CD4-positive, alpha-beta T cell (primary cell): ENCODE results near the gene GHITM. TPM values are rescaled to one million over a fixed set of nuclear protein-coding genes. Genes with fewer than 3 reads are reported as not detected.

Source experiments
- ATAC-seq: fragments of 200-7000 bp; cut with Tn5 transposase; one replicate; pipeline ENCODE4 v1.10.0; 2022; ENCODE audit warnings: mild to moderate bottlenecking; ENCODE audit not compliant: poor library complexity
- CTCF ChIA-PET: fragments of 350-600 bp; sonication (Branson Sonifier 250); formaldehyde crosslinking; loops from one replicate; lab custom pipeline; 2021; ENCODE audit warnings: antibody characterized with exemption, inconsistent platforms; lab: Charles Lee
- POLR2A ChIA-PET: fragments of 350-600 bp; sonication (Branson Sonifier 250); formaldehyde crosslinking; loops from one replicate; lab custom pipeline; 2021; ENCODE audit warnings: antibody characterized with exemption, inconsistent platforms; lab: Charles Lee
- DNase-seq, 14 experiments: peaks; one replicate each; pipeline ENCODE4 v3.0.0-alpha.2; 2013 to 2020; ENCODE audit warnings: mixed read lengths in 2 of 14
- H3K27ac ChIP-seq, 2 donors: one replicate each; pipeline versions ENCODE4 v1.5.1 to v1.7.0; 2013; ENCODE audit warnings: low read length in 2 of 2, low read depth in 1 of 2, mild to moderate bottlenecking in 1 of 2
- H3K27me3 ChIP-seq, 2 experiments: 1 replicate in 1 of 2; 2 replicates in 1 of 2; pipeline versions ENCODE4 v1.6.1 to v1.7.0; 2013; ENCODE audit warnings: low read length in 2 of 2, control low read depth in 1 of 2, mild to moderate bottlenecking in 1 of 2, moderate library complexity in 1 of 2; ENCODE audit not compliant: insufficient read depth in 2 of 2, control insufficient read depth in 1 of 2
- H3K36me3 ChIP-seq: one replicate; pipeline ENCODE4 v1.6.1; 2013; ENCODE audit warnings: low read length, control low read depth; ENCODE audit not compliant: insufficient read depth
- H3K4me1 ChIP-seq: one replicate; pipeline ENCODE4 v1.6.1; 2013; ENCODE audit warnings: low read length, control low read depth; ENCODE audit not compliant: insufficient read depth
- H3K4me3 ChIP-seq: one replicate; pipeline ENCODE4 v1.5.1; 2013; ENCODE audit warnings: mild to moderate bottlenecking, low read length, moderate library complexity
- H3K9me3 ChIP-seq, 2 experiments: 1 replicate in 1 of 2; 2 replicates in 1 of 2; pipeline versions ENCODE4 v1.6.1 to v1.7.0; 2013; ENCODE audit warnings: low read length in 2 of 2, mild to moderate bottlenecking in 2 of 2, control low read depth in 1 of 2, moderate library complexity in 1 of 2; ENCODE audit not compliant: control insufficient read depth in 1 of 2, insufficient read depth in 1 of 2
- H3K27ac Mint-ChIP-seq: one replicate; pipeline ENCODE4 v1.8.0; 2020; ENCODE audit warnings: mixed read lengths
- H3K27me3 Mint-ChIP-seq: one replicate; pipeline ENCODE4 v1.8.0; 2021; ENCODE audit warnings: mixed read lengths
- H3K36me3 Mint-ChIP-seq: one replicate; pipeline ENCODE4 v1.8.0; 2021; ENCODE audit warnings: low read depth, mixed read lengths
- H3K4me1 Mint-ChIP-seq: one replicate; pipeline ENCODE4 v1.8.0; 2021; ENCODE audit warnings: low read depth, mixed read lengths
- H3K4me3 Mint-ChIP-seq: one replicate; pipeline ENCODE4 v1.8.0; 2020; ENCODE audit warnings: mild to moderate bottlenecking, mixed read lengths
- H3K9me3 Mint-ChIP-seq: one replicate; pipeline ENCODE4 v1.8.0; 2020; ENCODE audit warnings: mixed read lengths
- CTCF ChIP-seq: fragments of 200-600 bp; IDR thresholded peaks from one replicate; pipeline ENCODE4 v1.8.0; 2022; ENCODE audit warnings: antibody characterized with exemption, mild to moderate bottlenecking
- intact Hi-C, 2 experiments: fragments of 100-400 bp; cut with DNase I in 1 of 2; cut with micrococcal nuclease in 1 of 2; formaldehyde crosslinking; loops; one replicate each; pipeline versions ENCODE4 v1.15.1 to v1.9.0; 2023 to 2025; cut with DNase I, micrococcal nuclease
- total RNA-seq, 174 experiments: library from RNA in 2 of 174; stranded (reverse) in 2 of 174; gene quantifications; one replicate each; pipeline ENCODE4 v1.2.3 and lab custom pipeline; 2021 to 2026

The GHITM gene
- total RNA-seq, 2 experiments from 2014 or later: 64.7 to 67.9 TPM

GRCh38 chr10:84201244-84201606, 61.9 kb downstream of the GHITM start:
- no peak overlapping the region for H3K27ac ChIP-seq
- ChIA-PET POLR2A (no interaction called here), CTCF (no interaction called here)
- peaks cover 0 to 9% of the 10 kb centered on the region in 2 experiments for H3K27me3 ChIP-seq
- no peak overlapping the region for H3K4me3 Mint-ChIP-seq
- H3K9me3 ChIP-seq: no peaks in the 10 kb centered on the region
- H3K27ac Mint-ChIP-seq: no peak overlapping the region
- intact Hi-C loops: no loop called here
- no peaks in the 10 kb centered on the region for H3K36me3 ChIP-seq
- no peaks in the 10 kb centered on the region for H3K9me3 Mint-ChIP-seq
- no peak overlapping the region for H3K4me3 ChIP-seq
- no peak for ATAC-seq
- H3K36me3 Mint-ChIP-seq: no peaks in the 10 kb centered on the region
- no peaks in the 10 kb centered on the region for H3K4me1 ChIP-seq
- TF ChIP-seq CTCF: no peak
- peaks cover 22% of the 10 kb centered on the region for H3K27me3 Mint-ChIP-seq
- H3K4me1 Mint-ChIP-seq: no peaks in the 10 kb centered on the region
- no peak for DNase-seq

GRCh38 chr10:84201682-84202081, 62.4 kb downstream of the GHITM start:
- Histone ChIP-seq H3K27ac (no peak overlapping the region), H3K9me3 (no peaks in the 10 kb centered on the region), H3K27me3 (peaks cover 0 to 5% of the 10 kb centered on the region in 2 experiments), H3K36me3 (no peaks in the 10 kb centered on the region), H3K4me1 (no peaks in the 10 kb centered on the region), H3K4me3 (no peak overlapping the region)
- DNase-seq: no peak
- Mint-ChIP-seq H3K27me3 (peaks cover 19% of the 10 kb centered on the region), H3K4me3 (no peak overlapping the region), H3K36me3 (no peaks in the 10 kb centered on the region), H3K27ac (no peak overlapping the region), H3K9me3 (no peaks in the 10 kb centered on the region), H3K4me1 (no peaks in the 10 kb centered on the region)
- ChIA-PET POLR2A (no interaction called here), CTCF (no interaction called here)
- ATAC-seq: no peak
- intact Hi-C loops: no loop called here
- no peak for TF ChIP-seq CTCF

- Histone ChIP-seq H3K36me3 (no peaks in the 10 kb centered on the region), H3K27ac (no peak overlapping the region), H3K27me3 (peaks cover 0 to 4% of the 10 kb centered on the region in 2 experiments), H3K9me3 (no peaks in the 10 kb centered on the region), H3K4me3 (no peak overlapping the region), H3K4me1 (no peaks in the 10 kb centered on the region)
- Mint-ChIP-seq H3K4me1 (no peaks in the 10 kb centered on the region), H3K36me3 (no peaks in the 10 kb centered on the region), H3K4me3 (no peak overlapping the region), H3K27ac (no peak overlapping the region), H3K9me3 (no peaks in the 10 kb centered on the region), H3K27me3 (peaks cover 21% of the 10 kb centered on the region)
- CTCF ChIA-PET: no interaction called here
- ATAC-seq (no peak), DNase-seq (no peak)
- intact Hi-C loops: no loop called here
- TF ChIP-seq CTCF: no peak
- POLR2A ChIA-PET: no interaction called here
These were observed 63.0 kb downstream of the GHITM start for GRCh38 chr10:84202349-84202748.

Other genes with a start within 250 kb of the GHITM start
- not detected for gene GPR15LG, start 34.3 kb downstream of the GHITM start, total RNA-seq
- under 1 TPM; 0.74 to 0.92 TPM for gene CDHR1, start 55.0 kb downstream of the GHITM start, total RNA-seq
- not detected for gene LRIT2, start 86.0 kb downstream of the GHITM start, total RNA-seq
- gene LRIT1, start 102.0 kb downstream of the GHITM start, total RNA-seq: not detected
- not detected for gene RGR, start 105.5 kb downstream of the GHITM start, total RNA-seq
- gene CCSER2, start 189.1 kb downstream of the GHITM start, total RNA-seq: 100 to 1,000 TPM; 134 to 148 TPM